22Rv1 (cell line): ENCODE measurements around the gene PAPPA.

ENCODE experiments used
- ZFX ChIP-seq: fragments of 450-650 bp; IDR thresholded peaks from 2 replicates; pipeline ENCODE4 v1.6.1; 2017; ENCODE audit warnings: antibody characterized with exemption, borderline replicate concordance
- TF ChIP-seq, protein P1 (sequence below): fragments of 450-650 bp; IDR thresholded peaks from 2 replicates; pipeline ENCODE4 v1.5.1; 2017; ENCODE audit warnings: mild to moderate bottlenecking

- TF ChIP-seq, protein P1, sequence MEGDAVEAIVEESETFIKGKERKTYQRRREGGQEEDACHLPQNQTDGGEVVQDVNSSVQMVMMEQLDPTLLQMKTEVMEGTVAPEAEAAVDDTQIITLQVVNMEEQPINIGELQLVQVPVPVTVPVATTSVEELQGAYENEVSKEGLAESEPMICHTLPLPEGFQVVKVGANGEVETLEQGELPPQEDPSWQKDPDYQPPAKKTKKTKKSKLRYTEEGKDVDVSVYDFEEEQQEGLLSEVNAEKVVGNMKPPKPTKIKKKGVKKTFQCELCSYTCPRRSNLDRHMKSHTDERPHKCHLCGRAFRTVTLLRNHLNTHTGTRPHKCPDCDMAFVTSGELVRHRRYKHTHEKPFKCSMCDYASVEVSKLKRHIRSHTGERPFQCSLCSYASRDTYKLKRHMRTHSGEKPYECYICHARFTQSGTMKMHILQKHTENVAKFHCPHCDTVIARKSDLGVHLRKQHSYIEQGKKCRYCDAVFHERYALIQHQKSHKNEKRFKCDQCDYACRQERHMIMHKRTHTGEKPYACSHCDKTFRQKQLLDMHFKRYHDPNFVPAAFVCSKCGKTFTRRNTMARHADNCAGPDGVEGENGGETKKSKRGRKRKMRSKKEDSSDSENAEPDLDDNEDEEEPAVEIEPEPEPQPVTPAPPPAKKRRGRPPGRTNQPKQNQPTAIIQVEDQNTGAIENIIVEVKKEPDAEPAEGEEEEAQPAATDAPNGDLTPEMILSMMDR: no peak
- TF ChIP-seq ZFX: no peak
Measured at GRCh38 chr9:116325924-116326323, 172.3 kb downstream of the PAPPA start.
